GM23248 (cell line): ENCODE data around the gene TOLLIP. TPM values are rescaled to one million over a fixed set of nuclear protein-coding genes. Genes with fewer than 3 reads are reported as not detected.

Source experiments
- DNase-seq: peaks from one replicate; pipeline ENCODE4 v3.0.0-alpha.2; 2015
- H2AFZ ChIP-seq: fragments of 200-600 bp; sonication (generic); 2 replicates; pipeline ENCODE4 v1.6.1; 2016; ENCODE audit warnings: antibody characterized with exemption
- H3F3A ChIP-seq: fragments of 200-600 bp; sonication (generic); 2 replicates; pipeline ENCODE4 v1.6.1; 2016; ENCODE audit warnings: mild to moderate bottlenecking, antibody characterized with exemption, mixed run types; ENCODE audit not compliant: insufficient read depth
- H3K27ac ChIP-seq: fragments of 200-600 bp; sonication (generic); 2 replicates; pipeline ENCODE4 v1.5.1; 2016; ENCODE audit warnings: mild to moderate bottlenecking
- H3K27me3 ChIP-seq: fragments of 200-600 bp; sonication (generic); replicated peaks from 2 replicates; pipeline ENCODE4 v1.6.1; 2016; ENCODE audit warnings: mild to moderate bottlenecking; ENCODE audit not compliant: insufficient read depth
- H3K36me3 ChIP-seq: fragments of 200-600 bp; sonication (generic); 2 replicates; pipeline ENCODE4 v1.6.1; 2016; ENCODE audit warnings: low read depth, mild to moderate bottlenecking
- H3K4me1 ChIP-seq: fragments of 200-600 bp; sonication (generic); 2 replicates; pipeline ENCODE4 v1.6.1; 2016; ENCODE audit warnings: mild to moderate bottlenecking; ENCODE audit not compliant: insufficient read depth
- H3K4me2 ChIP-seq: fragments of 200-600 bp; sonication (generic); one replicate; pipeline ENCODE4 v1.6.1; 2016; ENCODE audit warnings: mild to moderate bottlenecking; ENCODE audit not compliant: unreplicated experiment
- H3K4me3 ChIP-seq: fragments of 200-600 bp; sonication (generic); 2 replicates; pipeline ENCODE4 v1.5.1; 2016; ENCODE audit warnings: mild to moderate bottlenecking
- H3K79me2 ChIP-seq: fragments of 200-600 bp; sonication (generic); 2 replicates; pipeline ENCODE4 v1.6.1; 2016; ENCODE audit warnings: mild to moderate bottlenecking; ENCODE audit not compliant: insufficient read depth
- H3K9ac ChIP-seq: fragments of 200-600 bp; sonication (generic); 2 replicates; pipeline ENCODE4 v1.6.1; 2016; ENCODE audit warnings: mild to moderate bottlenecking
- H3K9me2 ChIP-seq: fragments of 200-600 bp; sonication (generic); 2 replicates; pipeline ENCODE4 v1.6.1; 2016; ENCODE audit warnings: mixed run types, mild to moderate bottlenecking, moderate library complexity; ENCODE audit not compliant: insufficient read depth
- H3K9me3 ChIP-seq: fragments of 200-600 bp; sonication (generic); one replicate; pipeline ENCODE4 v1.6.1; 2017; ENCODE audit warnings: low read depth
- H4K20me1 ChIP-seq: fragments of 200-600 bp; sonication (generic); 2 replicates; pipeline ENCODE4 v1.6.0; 2016; ENCODE audit not compliant: insufficient read depth
- EZH2 ChIP-seq: fragments of 200-600 bp; sonication (generic); IDR thresholded peaks from 2 replicates; pipeline ENCODE4 v1.6.1; 2018; ENCODE audit warnings: antibody characterized with exemption, mild to moderate bottlenecking; ENCODE audit not compliant: insufficient read depth, poor library complexity, severe bottlenecking
- EZH2phosphoT487 ChIP-seq: fragments of 200-600 bp; sonication (generic); IDR thresholded peaks from 2 replicates; pipeline ENCODE4 v1.6.1; 2018; ENCODE audit warnings: antibody characterized with exemption, moderate library complexity, mild to moderate bottlenecking, low read depth; ENCODE audit not compliant: insufficient read depth
- WGBS, 2 experiments: methylation state at CpG; one replicate each; pipeline ENCODE4 v1.1.6; 2015 to 2017; ENCODE audit warnings: low lambda C conversion rate in 2 of 2, low coverage in 1 of 2; ENCODE audit errors: missing lambda C conversion rate in 2 of 2; 5-methylcytosine and 5-hydroxymethylcytosine counted together
- in situ Hi-C: fragments of 300-500 bp; cut with MboI; formaldehyde crosslinking; loops from 2 replicates; pipeline ENCODE4 v1.15.0; 2020
- polyA plus RNA-seq: library from polyadenylated mRNA; unstranded; fragments of >200 nt; fragmentation: Nextera tagmentation; extraction: Ambion mirVana; gene quantifications from 2 replicates; pipeline ENCODE4 v1.2.1, GENCODE V29; 2016
- total RNA-seq: library from RNA; depleted of rRNA; stranded (reverse); fragments of >200 nt; shearing (Covaris generic); gene quantifications from 2 replicates; pipeline ENCODE4 v1.2.3, GENCODE V29; 2014

The TOLLIP gene
- total and polyA plus RNA-seq, 2 experiments from 2014 or later: 27.3 to 57.7 TPM

- no peak overlapping the region for H3K27ac ChIP-seq
- H3K4me2 ChIP-seq: no peak overlapping the region
- no peaks in the 10 kb centered on the region for H3K9me3 ChIP-seq
- H3F3A ChIP-seq: no peaks in the 10 kb centered on the region
- no peaks in the 10 kb centered on the region for H3K36me3 ChIP-seq
- TF ChIP-seq EZH2 (no peak), EZH2phosphoT487 (no peak)
- in situ Hi-C loops: no loop called here
- H3K9ac ChIP-seq: no peak overlapping the region
- no peak overlapping the region for H2AFZ ChIP-seq
- H4K20me1 ChIP-seq: no peaks in the 10 kb centered on the region
- H3K79me2 ChIP-seq: peaks cover 42% of the 10 kb centered on the region
- no peaks in the 10 kb centered on the region for H3K9me2 ChIP-seq
- no peaks in the 10 kb centered on the region for H3K27me3 ChIP-seq
- DNase-seq: no peak
- H3K4me1 ChIP-seq: no peaks in the 10 kb centered on the region
- WGBS, 2 experiments: 93% methylated on average over 10 of the region's 10 CpGs
- no peak overlapping the region for H3K4me3 ChIP-seq
Measured at GRCh38 chr11:1292018-1292643, 17.3 kb downstream of the TOLLIP start.

GRCh38 chr11:1291295-1292017, 18.0 kb downstream of the TOLLIP start:
- in situ Hi-C loops: no loop called here
- H3K4me2 ChIP-seq: no peak overlapping the region
- DNase-seq: no peak
- H3K4me1 ChIP-seq: no peaks in the 10 kb centered on the region
- no peaks in the 10 kb centered on the region for H3K27me3 ChIP-seq
- H3K9me2 ChIP-seq: no peaks in the 10 kb centered on the region
- WGBS, 2 experiments: 94 to 95% methylated on average over 7 to 46 of the region's 46 CpGs
- TF ChIP-seq EZH2: no peak
- no peak for TF ChIP-seq EZH2phosphoT487
- H3K4me3 ChIP-seq: no peak overlapping the region
- H3K9me3 ChIP-seq: no peaks in the 10 kb centered on the region
- peaks cover 39% of the 10 kb centered on the region for H3K79me2 ChIP-seq
- no peak overlapping the region for H3K9ac ChIP-seq
- no peaks in the 10 kb centered on the region for H4K20me1 ChIP-seq
- no peak overlapping the region for H2AFZ ChIP-seq
- no peak overlapping the region for H3K27ac ChIP-seq
- no peaks in the 10 kb centered on the region for H3F3A ChIP-seq
- no peaks in the 10 kb centered on the region for H3K36me3 ChIP-seq

- H3F3A ChIP-seq: no peaks in the 10 kb centered on the region
- in situ Hi-C loops: no loop called here
- no peak overlapping the region for H2AFZ ChIP-seq
- no peaks in the 10 kb centered on the region for H3K9me3 ChIP-seq
- no peak overlapping the region for H3K27ac ChIP-seq
- no peaks in the 10 kb centered on the region for H3K36me3 ChIP-seq
- H3K4me2 ChIP-seq: no peak overlapping the region
- peaks cover 28% of the 10 kb centered on the region for H3K79me2 ChIP-seq
- H3K4me1 ChIP-seq: no peaks in the 10 kb centered on the region
- 92 to 93% methylated on average over 43 of the region's 43 CpGs for WGBS, 2 experiments
- no peaks in the 10 kb centered on the region for H4K20me1 ChIP-seq
- DNase-seq: no peak
- no peak overlapping the region for H3K9ac ChIP-seq
- H3K9me2 ChIP-seq: no peaks in the 10 kb centered on the region
- TF ChIP-seq EZH2 (no peak), EZH2phosphoT487 (no peak)
- no peak overlapping the region for H3K4me3 ChIP-seq
- no peaks in the 10 kb centered on the region for H3K27me3 ChIP-seq
Measured at GRCh38 chr11:1290052-1291040, 19.1 kb downstream of the TOLLIP start.

GRCh38 chr11:1289211-1289935, 20.1 kb downstream of the TOLLIP start:
- H4K20me1 ChIP-seq: no peaks in the 10 kb centered on the region
- no peak for DNase-seq

More at GRCh38 chr11:1289211-1289935, 20.1 kb downstream of the TOLLIP start:
- H3K4me2 ChIP-seq: no peak overlapping the region
- no peak overlapping the region for H2AFZ ChIP-seq
- H3K9me3 ChIP-seq: no peaks in the 10 kb centered on the region
- no peaks in the 10 kb centered on the region for H3K9me2 ChIP-seq
- H3K79me2 ChIP-seq: peaks cover 23% of the 10 kb centered on the region
- H3K9ac ChIP-seq: no peak overlapping the region
- H3K4me1 ChIP-seq: no peaks in the 10 kb centered on the region
- no peaks in the 10 kb centered on the region for H3K27me3 ChIP-seq
- TF ChIP-seq EZH2: no peak
- no peak for TF ChIP-seq EZH2phosphoT487
- 96 to 98% methylated on average over 31 to 33 of the region's 33 CpGs for WGBS, 2 experiments
- no peaks in the 10 kb centered on the region for H3K36me3 ChIP-seq
- in situ Hi-C loops: no loop called here
- no peaks in the 10 kb centered on the region for H3F3A ChIP-seq
- H3K27ac ChIP-seq: no peak overlapping the region
- no peak overlapping the region for H3K4me3 ChIP-seq
